NT2/D1 (cell line): ENCODE data around the gene PPA1.

Experiments
- DNase-seq: peaks from one replicate; pipeline ENCODE4 v3.0.0-alpha.2; 2011; ENCODE audit warnings: low read depth, low spot score
- H3K27me3 ChIP-seq: 2 replicates; pipeline ENCODE4 v1.6.0; 2011; ENCODE audit warnings: mild to moderate bottlenecking; ENCODE audit not compliant: insufficient read length, insufficient read depth
- H3K36me3 ChIP-seq: 2 replicates; pipeline ENCODE4 v1.6.1; 2011; ENCODE audit warnings: mild to moderate bottlenecking, low read length, mixed read lengths; ENCODE audit not compliant: insufficient read depth, insufficient read length
- H3K4me1 ChIP-seq: 2 replicates; pipeline ENCODE4 v1.5.1; 2011; ENCODE audit not compliant: insufficient read depth, insufficient read length
- H3K4me3 ChIP-seq: 2 replicates; pipeline ENCODE4 v1.5.1; 2011; ENCODE audit warnings: low read depth; ENCODE audit not compliant: insufficient read length
- H3K9ac ChIP-seq: 2 replicates; pipeline ENCODE4 v1.6.0; 2011; ENCODE audit warnings: low read depth; ENCODE audit not compliant: insufficient read length
- H3K9me3 ChIP-seq: 2 replicates; pipeline ENCODE4 v1.5.1; 2011; ENCODE audit warnings: mild to moderate bottlenecking, low read length; ENCODE audit not compliant: insufficient read depth
- SUZ12 ChIP-seq: IDR thresholded peaks from 2 replicates; pipeline ENCODE4 v1.6.1; 2011; ENCODE audit not compliant: insufficient read length, insufficient read depth; ENCODE audit errors: extremely low read depth
- YY1 ChIP-seq: IDR thresholded peaks from 2 replicates; pipeline ENCODE4 v1.6.1; 2011; ENCODE audit not compliant: insufficient read length, insufficient read depth
- ZNF274 ChIP-seq: IDR thresholded peaks from 2 replicates; pipeline ENCODE4 v1.6.1; 2011; ENCODE audit warnings: mild to moderate bottlenecking, low read depth, low read length

PPA1 gene

DNA sequence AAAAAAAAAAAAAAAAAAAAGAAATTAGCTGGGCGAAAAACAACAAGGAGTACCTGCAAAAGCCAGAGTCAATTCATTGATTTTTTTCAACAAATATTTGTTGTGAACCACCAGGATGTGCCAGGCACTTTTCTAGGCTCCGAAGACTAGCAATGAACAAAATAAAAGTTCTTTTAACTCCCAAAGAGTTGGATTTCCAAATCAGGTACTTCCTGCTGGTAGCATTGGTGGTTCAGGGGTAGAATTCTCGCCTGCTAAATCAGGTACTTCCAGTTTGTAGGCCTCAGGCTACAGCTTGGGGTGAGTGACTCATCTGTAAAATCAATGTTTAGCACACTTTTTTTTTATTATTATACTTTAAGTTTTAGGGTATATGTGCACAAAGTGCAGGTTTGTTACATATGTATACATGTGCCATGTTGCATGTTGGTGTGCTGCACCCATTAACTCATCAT, 10.9 kb downstream of the PPA1 start:
- Histone ChIP-seq H3K4me1 (no peaks in the 10 kb centered on the region), H3K4me3 (no peak overlapping the region), H3K36me3 (peaks cover 21% of the 10 kb centered on the region), H3K9me3 (no peaks in the 10 kb centered on the region), H3K9ac (no peak overlapping the region), H3K27me3 (no peaks in the 10 kb centered on the region)
- TF ChIP-seq YY1 (no peak), SUZ12 (no peak), ZNF274 (no peak)
- no peak for DNase-seq

DNA sequence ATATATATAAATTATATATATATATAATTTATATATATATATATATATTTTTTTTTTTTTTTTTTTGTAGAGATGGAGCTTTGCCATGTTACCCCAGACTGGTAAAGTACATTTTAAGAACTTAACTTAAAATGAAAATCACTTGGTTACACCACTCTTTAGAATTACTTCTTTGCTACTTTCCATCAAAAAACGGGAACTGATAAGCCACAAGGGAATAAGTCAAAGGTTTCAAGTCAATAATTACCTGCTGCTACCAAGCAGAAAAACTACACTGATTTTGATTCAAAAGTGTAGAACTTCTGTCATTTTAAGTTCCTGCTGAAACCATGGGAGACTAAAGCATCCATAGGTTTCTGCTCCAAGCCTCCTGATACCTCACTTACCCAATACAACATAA, 12.2 kb downstream of the PPA1 start:
- TF ChIP-seq SUZ12 (no peak), ZNF274 (no peak), YY1 (no peak)
- H3K9me3 ChIP-seq, result no peaks in the 10 kb centered on the region
- peaks cover 27% of the 10 kb centered on the region for H3K36me3 ChIP-seq
- H3K27me3 ChIP-seq, result no peaks in the 10 kb centered on the region
- H3K9ac ChIP-seq, result no peak overlapping the region
- H3K4me3 ChIP-seq, result no peak overlapping the region
- DNase-seq, result no peak
- no peaks in the 10 kb centered on the region for H3K4me1 ChIP-seq

DNA sequence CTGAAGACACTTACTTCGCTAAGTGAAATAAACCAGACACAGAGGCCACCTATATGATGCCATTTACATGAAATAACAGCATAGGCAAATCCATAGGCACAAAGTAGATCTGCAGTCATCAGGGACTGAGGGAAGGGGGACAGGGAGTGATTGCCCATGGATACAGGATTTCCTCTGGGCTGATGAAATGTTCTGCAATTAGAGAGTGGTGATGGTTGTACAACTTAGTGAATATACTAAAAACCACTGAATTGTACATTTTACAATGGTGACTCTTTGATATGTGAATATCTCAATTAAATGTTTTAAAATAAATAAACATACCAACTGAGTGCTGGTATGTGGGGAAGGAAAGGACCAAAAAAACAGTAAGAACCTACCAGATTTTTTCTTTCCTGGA, 20.4 kb downstream of the PPA1 start:
- Histone ChIP-seq H3K27me3 (no peaks in the 10 kb centered on the region), H3K36me3 (peaks cover 68% of the 10 kb centered on the region), H3K4me1 (no peaks in the 10 kb centered on the region), H3K9me3 (no peaks in the 10 kb centered on the region), H3K9ac (no peak overlapping the region), H3K4me3 (no peak overlapping the region)
- TF ChIP-seq YY1, result no peak
- no peak for TF ChIP-seq ZNF274
- no peak for TF ChIP-seq SUZ12
- no peak for DNase-seq

DNA sequence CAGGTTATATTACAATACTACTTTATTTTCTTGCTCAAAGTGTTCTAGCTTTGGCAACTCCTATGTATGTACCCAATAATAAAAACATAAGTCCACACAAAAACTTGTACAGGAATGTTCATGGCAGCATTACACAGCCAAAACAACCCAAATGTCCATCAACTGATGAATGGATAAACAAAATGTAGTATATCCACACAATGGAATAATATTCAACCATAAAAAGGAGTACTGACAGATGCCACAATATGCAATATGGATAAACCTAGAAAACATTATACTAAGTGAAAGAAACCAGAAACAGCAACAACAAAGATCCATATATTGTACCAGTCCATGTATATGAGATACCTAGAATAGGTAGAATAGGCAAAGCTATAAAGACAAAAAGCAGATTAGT, 21.0 kb downstream of the PPA1 start:
- Histone ChIP-seq H3K4me1 (no peaks in the 10 kb centered on the region), H3K36me3 (peaks cover 66% of the 10 kb centered on the region), H3K4me3 (no peak overlapping the region), H3K9me3 (no peaks in the 10 kb centered on the region), H3K9ac (no peak overlapping the region), H3K27me3 (no peaks in the 10 kb centered on the region)
- no peak for DNase-seq
- TF ChIP-seq ZNF274, result no peak
- no peak for TF ChIP-seq YY1
- no peak for TF ChIP-seq SUZ12

DNA sequence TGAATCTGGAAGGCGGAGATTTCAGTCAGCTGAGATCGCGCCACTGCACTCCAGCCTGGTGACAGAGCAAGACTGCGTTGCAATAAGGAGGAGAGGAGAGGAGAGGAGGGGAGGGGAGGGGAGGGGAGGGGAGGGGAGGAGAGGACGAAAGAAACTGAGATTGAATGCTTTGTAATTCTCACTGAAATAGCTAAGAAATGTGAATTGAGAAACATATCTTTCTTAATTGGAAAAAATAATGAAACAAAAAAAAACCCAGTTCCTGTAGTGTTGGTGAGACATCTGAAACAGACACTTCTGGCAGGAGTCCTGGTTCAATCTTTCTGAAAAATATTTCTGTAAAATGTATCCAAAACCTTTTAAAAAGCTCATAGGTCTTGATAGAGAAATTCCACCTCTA, 26.5 kb downstream of the PPA1 start:
- Histone ChIP-seq H3K4me1 (no peaks in the 10 kb centered on the region), H3K9me3 (no peaks in the 10 kb centered on the region), H3K9ac (no peak overlapping the region), H3K4me3 (no peak overlapping the region), H3K27me3 (no peaks in the 10 kb centered on the region), H3K36me3 (peaks cover 63% of the 10 kb centered on the region)
- DNase-seq, result no peak
- TF ChIP-seq SUZ12 (no peak), YY1 (no peak), ZNF274 (no peak)

DNA sequence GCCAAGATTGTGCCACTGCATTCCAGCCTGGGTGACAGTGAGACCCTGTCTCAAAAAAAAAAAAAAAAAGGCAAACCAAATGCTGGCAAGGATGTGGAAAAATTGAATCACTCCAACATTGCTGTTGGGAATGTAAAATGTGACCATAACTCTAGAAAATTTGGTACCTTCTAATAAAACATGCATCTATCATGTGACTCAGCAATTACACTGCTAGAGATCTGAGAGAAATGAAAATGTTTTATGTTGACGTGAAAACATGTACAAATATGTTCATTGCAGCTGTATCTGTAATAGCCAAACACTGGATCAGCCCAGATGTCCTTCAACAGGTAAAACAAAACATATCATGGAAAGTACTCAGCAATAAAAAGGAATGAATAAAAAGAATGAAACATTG, 32.1 kb downstream of the PPA1 start:
- Histone ChIP-seq H3K27me3 (no peaks in the 10 kb centered on the region), H3K36me3 (peaks cover 50% of the 10 kb centered on the region), H3K9me3 (no peaks in the 10 kb centered on the region), H3K4me3 (no peak overlapping the region), H3K4me1 (no peaks in the 10 kb centered on the region), H3K9ac (no peak overlapping the region)
- DNase-seq, result no peak
- TF ChIP-seq SUZ12, result no peak
- TF ChIP-seq ZNF274, result no peak
- no peak for TF ChIP-seq YY1

DNA sequence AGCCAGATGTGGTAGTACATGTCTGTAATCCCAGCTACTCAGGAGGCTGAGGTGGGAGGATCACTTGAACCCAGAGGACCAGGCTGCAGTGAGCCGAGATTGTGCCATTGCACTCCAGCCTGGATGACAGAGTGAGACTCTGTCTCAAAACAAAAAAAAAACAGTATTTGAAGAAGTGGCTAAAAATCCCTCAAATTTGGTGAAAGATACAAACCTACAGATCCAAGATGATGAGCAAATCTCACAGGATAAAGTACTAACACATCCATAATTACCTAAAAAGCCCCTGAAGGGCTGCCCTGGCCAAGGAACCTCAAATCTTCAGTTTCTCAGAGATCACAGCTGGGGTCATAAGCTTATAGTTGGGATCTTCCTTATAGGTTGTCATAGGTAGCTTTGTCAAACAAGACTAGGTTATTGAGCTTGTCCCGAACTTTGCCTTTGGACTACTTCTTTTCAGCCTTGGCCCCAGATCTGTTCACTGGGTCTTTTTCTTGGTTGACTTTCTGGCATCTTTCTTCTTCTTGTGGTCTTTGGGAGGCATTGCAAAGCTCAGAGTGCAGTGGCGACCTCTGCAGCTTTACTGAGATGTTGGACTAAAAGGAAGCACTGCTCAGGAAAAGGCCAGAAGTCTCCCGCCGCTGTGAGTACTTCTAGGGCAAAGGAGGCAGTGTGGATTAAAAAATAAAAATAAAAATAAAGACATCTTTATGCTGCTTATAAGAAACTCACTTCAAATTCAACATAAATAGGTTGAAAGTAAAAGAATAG, 34.3 kb downstream of the PPA1 start:
- no peaks in the 10 kb centered on the region for H3K9me3 ChIP-seq
- no peak for TF ChIP-seq SUZ12
- TF ChIP-seq ZNF274, result no peak
- TF ChIP-seq YY1, result no peak
- H3K27me3 ChIP-seq, result no peaks in the 10 kb centered on the region
- no peak overlapping the region for H3K9ac ChIP-seq
- no peak overlapping the region for H3K4me3 ChIP-seq
- DNase-seq, result no peak
- peaks cover 34% of the 10 kb centered on the region for H3K36me3 ChIP-seq
- no peaks in the 10 kb centered on the region for H3K4me1 ChIP-seq
